ENCODE results near the gene IFNGR2.
"Not testable (repeated sequence)": the region's sequence is repeated elsewhere in the genome, so short reads cannot be mapped to it uniquely, and the experiment has no call there.

Gene IFNGR2

GRCh38 chr21:33403786-33404585 lies 773 bp downstream of the IFNGR2 start:
- DNase-seq, result no peak

- no peak for DNase-seq
Measured at GRCh38 chr21:33406493-33406892, 3.3 kb downstream of the IFNGR2 start.

- no peak for DNase-seq
Measured at GRCh38 chr21:33411949-33412430, 8.8 kb downstream of the IFNGR2 start.

- not testable (repeated sequence) for DNase-seq
Measured at GRCh38 chr21:33412439-33412831, 9.2 kb downstream of the IFNGR2 start.

GRCh38 chr21:33412832-33413519 lies 9.8 kb downstream of the IFNGR2 start:
- DNase-seq, result no peak

GRCh38 chr21:33414068-33414467 lies 10.9 kb downstream of the IFNGR2 start:
- no peak for DNase-seq

GRCh38 chr21:33414926-33415325 lies 11.7 kb downstream of the IFNGR2 start:
- no peak for DNase-seq

- DNase-seq, result no peak
Measured at GRCh38 chr21:33418691-33419090, 15.5 kb downstream of the IFNGR2 start.

- no peak for DNase-seq
Measured at GRCh38 chr21:33419538-33420123, 16.4 kb downstream of the IFNGR2 start.

- no peak for DNase-seq
Measured at GRCh38 chr21:33421713-33422393, 18.6 kb downstream of the IFNGR2 start.

GRCh38 chr21:33424214-33424613 lies 21.0 kb downstream of the IFNGR2 start:
- no peak for DNase-seq

- DNase-seq, result no peak
Measured at GRCh38 chr21:33425825-33426224, 22.6 kb downstream of the IFNGR2 start.

GRCh38 chr21:33427051-33427450 lies 23.8 kb downstream of the IFNGR2 start:
- no peak for DNase-seq

- DNase-seq, result no peak
Measured at GRCh38 chr21:33428669-33429068, 25.5 kb downstream of the IFNGR2 start.

GRCh38 chr21:33430858-33431257 lies 27.6 kb downstream of the IFNGR2 start:
- no peak for DNase-seq

GRCh38 chr21:33432496-33432895 lies 29.3 kb downstream of the IFNGR2 start:
- no peak for DNase-seq

GRCh38 chr21:33433001-33433400 lies 29.8 kb downstream of the IFNGR2 start:
- no peak for DNase-seq

GRCh38 chr21:33433425-33434114 lies 30.4 kb downstream of the IFNGR2 start:
- DNase-seq, result no peak

GRCh38 chr21:33434770-33435360 lies 31.7 kb downstream of the IFNGR2 start:
- no peak for DNase-seq

GRCh38 chr21:33437140-33437539 lies 33.9 kb downstream of the IFNGR2 start:
- no peak for DNase-seq

GRCh38 chr21:33441489-33442477 lies 38.6 kb downstream of the IFNGR2 start:
- DNase-seq, result no peak

All from NCI-H1417 treated with DMSO at 0.1 percent for 48 hours (cell line).